SK-N-SH (cell line): ENCODE measurements around the gene UMODL1.

Source experiments
- CHD2 ChIP-seq: fragments of 150-350 bp; IDR thresholded peaks from 2 replicates; pipeline ENCODE4 v1.6.1; 2018; ENCODE audit warnings: low read length; ENCODE audit not compliant: partially characterized antibody
- ELF1 ChIP-seq: IDR thresholded peaks from 2 replicates; pipeline ENCODE4 v1.4.0; 2012
- EP300 ChIP-seq, 2 experiments: IDR thresholded peaks; 2 replicates each; pipeline versions ENCODE4 v1.4.0 to v1.6.1; 2012; ENCODE audit warnings: borderline replicate concordance in 1 of 2, low read depth in 1 of 2, low read length in 1 of 2
- EZH2phosphoT487 ChIP-seq: fragments of 200-600 bp; sonication (generic); IDR thresholded peaks from 2 replicates; pipeline ENCODE4 v1.6.1; 2017; ENCODE audit warnings: low read depth, mixed run types, mild to moderate bottlenecking, antibody characterized with exemption, moderate library complexity, borderline replicate concordance
- GABPA ChIP-seq: IDR thresholded peaks from 2 replicates; pipeline ENCODE4 v1.4.0; 2012; ENCODE audit warnings: low read depth, mild to moderate bottlenecking
- JUND ChIP-seq: IDR thresholded peaks from 2 replicates; pipeline ENCODE4 v1.4.0; 2012
- MAX ChIP-seq: IDR thresholded peaks from 2 replicates; pipeline ENCODE4 v1.4.0; 2012; ENCODE audit warnings: low read depth
- MXI1 ChIP-seq: IDR thresholded peaks from 2 replicates; pipeline ENCODE4 v1.6.1; 2012; ENCODE audit warnings: mild to moderate bottlenecking, low read depth, low read length, improper control_type of control experiment
- PBX3 ChIP-seq: IDR thresholded peaks from 2 replicates; pipeline ENCODE4; 2012
- SMC3 ChIP-seq: IDR thresholded peaks from 2 replicates; pipeline ENCODE4 v1.6.1; 2012; ENCODE audit warnings: low read depth, low read length, improper control_type of control experiment
- TCF12 ChIP-seq: IDR thresholded peaks from 2 replicates; pipeline ENCODE4 v1.4.0; 2012
- TF ChIP-seq, protein P1 (sequence below): fragments of 200-600 bp; sonication (generic); IDR thresholded peaks from 2 replicates; pipeline ENCODE4 v1.6.1; 2017; ENCODE audit warnings: antibody characterized with exemption, mild to moderate bottlenecking, moderate library complexity
- TF ChIP-seq, protein P2 (sequence below): fragments of 150-350 bp; IDR thresholded peaks from 2 replicates; pipeline ENCODE4 v1.6.1; 2017; ENCODE audit warnings: antibody characterized with exemption, low read length, low read depth, borderline replicate concordance

DNA sequence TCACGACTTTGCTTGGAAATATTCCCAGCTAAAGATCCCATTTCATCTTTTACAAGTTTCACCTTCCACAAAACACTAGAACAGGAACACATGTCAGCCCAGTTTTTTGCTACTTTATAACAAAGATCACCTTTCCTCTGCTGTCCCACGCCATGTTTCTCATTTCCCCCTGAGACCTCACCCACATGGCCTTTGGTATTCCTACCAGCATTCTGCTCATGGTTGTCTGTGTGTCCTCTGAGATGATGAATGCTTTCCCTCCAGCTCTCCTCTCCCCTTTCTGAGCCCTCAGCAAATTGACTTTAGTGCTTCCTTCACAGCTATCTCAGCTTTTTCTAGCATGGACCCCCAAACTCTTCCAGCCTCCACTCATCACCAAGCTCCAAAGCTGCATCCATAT, 115.5 kb downstream of the UMODL1 start:
- TF ChIP-seq EP300 (IDR thresholded peaks at IDR 0.05; ENCODE audit: borderline replicate concordance in 1 of 2, low read depth in 1 of 2, low read length in 1 of 2) (no peak), SMC3 (no peak), JUND (no peak), TCF12 (no peak), CHD2 (no peak), GABPA (no peak), MXI1 (no peak), EZH2phosphoT487 (no peak), MAX (no peak), ELF1 (no peak), PBX3 (no peak)
- TF ChIP-seq, protein P1, sequence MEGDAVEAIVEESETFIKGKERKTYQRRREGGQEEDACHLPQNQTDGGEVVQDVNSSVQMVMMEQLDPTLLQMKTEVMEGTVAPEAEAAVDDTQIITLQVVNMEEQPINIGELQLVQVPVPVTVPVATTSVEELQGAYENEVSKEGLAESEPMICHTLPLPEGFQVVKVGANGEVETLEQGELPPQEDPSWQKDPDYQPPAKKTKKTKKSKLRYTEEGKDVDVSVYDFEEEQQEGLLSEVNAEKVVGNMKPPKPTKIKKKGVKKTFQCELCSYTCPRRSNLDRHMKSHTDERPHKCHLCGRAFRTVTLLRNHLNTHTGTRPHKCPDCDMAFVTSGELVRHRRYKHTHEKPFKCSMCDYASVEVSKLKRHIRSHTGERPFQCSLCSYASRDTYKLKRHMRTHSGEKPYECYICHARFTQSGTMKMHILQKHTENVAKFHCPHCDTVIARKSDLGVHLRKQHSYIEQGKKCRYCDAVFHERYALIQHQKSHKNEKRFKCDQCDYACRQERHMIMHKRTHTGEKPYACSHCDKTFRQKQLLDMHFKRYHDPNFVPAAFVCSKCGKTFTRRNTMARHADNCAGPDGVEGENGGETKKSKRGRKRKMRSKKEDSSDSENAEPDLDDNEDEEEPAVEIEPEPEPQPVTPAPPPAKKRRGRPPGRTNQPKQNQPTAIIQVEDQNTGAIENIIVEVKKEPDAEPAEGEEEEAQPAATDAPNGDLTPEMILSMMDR: no peak
- TF ChIP-seq, protein P2, sequence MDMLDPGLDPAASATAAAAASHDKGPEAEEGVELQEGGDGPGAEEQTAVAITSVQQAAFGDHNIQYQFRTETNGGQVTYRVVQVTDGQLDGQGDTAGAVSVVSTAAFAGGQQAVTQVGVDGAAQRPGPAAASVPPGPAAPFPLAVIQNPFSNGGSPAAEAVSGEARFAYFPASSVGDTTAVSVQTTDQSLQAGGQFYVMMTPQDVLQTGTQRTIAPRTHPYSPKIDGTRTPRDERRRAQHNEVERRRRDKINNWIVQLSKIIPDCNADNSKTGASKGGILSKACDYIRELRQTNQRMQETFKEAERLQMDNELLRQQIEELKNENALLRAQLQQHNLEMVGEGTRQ: no peak
